Fibroblast of lung (primary cell): ENCODE data around the gene ZCCHC18. TPM values are rescaled to one million over a fixed set of nuclear protein-coding genes. Genes with fewer than 3 reads are reported as not detected.

Experiments
- DNase-seq, 2 donors: peaks; one replicate each; pipeline versions ENCODE4 v3.0.0 to v3.0.0-alpha.2; 2010; ENCODE audit warnings: low read depth in 2 of 2
- H2AFZ ChIP-seq: 2 replicates; pipeline ENCODE4 v1.5.1; 2012; ENCODE audit warnings: low read length, control low read depth, inconsistent platforms
- H3K27ac ChIP-seq: 2 replicates; pipeline ENCODE4 v1.5.1; 2011; ENCODE audit warnings: low read length, control low read depth; ENCODE audit not compliant: insufficient read depth
- H3K27me3 ChIP-seq: 2 replicates; pipeline ENCODE4 v1.5.1; 2011; ENCODE audit warnings: mild to moderate bottlenecking, low read length; ENCODE audit not compliant: control insufficient read depth, insufficient read depth
- H3K36me3 ChIP-seq: 2 replicates; pipeline ENCODE4 v1.5.1; 2011; ENCODE audit warnings: low read length; ENCODE audit not compliant: control insufficient read depth, insufficient read depth
- H3K4me1 ChIP-seq: 2 replicates; pipeline ENCODE4 v1.5.1; 2011; ENCODE audit warnings: low read length; ENCODE audit not compliant: control insufficient read depth, insufficient read depth; ENCODE audit errors: extremely low read depth
- H3K4me2 ChIP-seq: 2 replicates; pipeline ENCODE4 v1.5.1; 2011; ENCODE audit warnings: low read length, control low read depth; ENCODE audit not compliant: insufficient read depth; ENCODE audit errors: extremely low read depth
- H3K4me3 ChIP-seq, 4 experiments: fragments of 200-600 bp in 1 of 4; sonication (generic) in 1 of 4; replicated peaks in 1 of 4; 2 replicates each; pipeline ENCODE4 v1.5.1; 2011 to 2016; ENCODE audit warnings: low read length in 4 of 4, low read depth in 3 of 4, mild to moderate bottlenecking in 3 of 4, control low read depth in 2 of 4, inconsistent platforms in 1 of 4, mixed read lengths in 1 of 4; ENCODE audit not compliant: insufficient read depth in 1 of 4; ENCODE audit errors: control extremely low read depth in 1 of 4
- H3K79me2 ChIP-seq: 2 replicates; pipeline ENCODE4 v1.5.1; 2012; ENCODE audit warnings: mild to moderate bottlenecking, low read length, inconsistent platforms; ENCODE audit not compliant: control insufficient read depth, insufficient read depth
- H3K9ac ChIP-seq: 2 replicates; pipeline ENCODE4 v1.5.1; 2011; ENCODE audit warnings: mild to moderate bottlenecking, low read length, control low read depth; ENCODE audit not compliant: insufficient read depth
- H3K9me3 ChIP-seq: 2 replicates; pipeline ENCODE4 v1.5.1; 2012; ENCODE audit warnings: low read depth, low read length; ENCODE audit not compliant: control insufficient read depth, insufficient read depth
- H4K20me1 ChIP-seq: 2 replicates; pipeline ENCODE4 v1.5.1; 2011; ENCODE audit warnings: low read length; ENCODE audit not compliant: control insufficient read depth, insufficient read depth; ENCODE audit errors: extremely low read depth
- CTCF ChIP-seq, 2 donors: IDR thresholded peaks in 1 of 2; conservative IDR thresholded peaks in 1 of 2; 1 replicate in 1 of 2; 2 replicates in 1 of 2; pipeline ENCODE4 v1.5.1; 2011 to 2012; ENCODE audit warnings: low read length in 2 of 2, control low read depth in 1 of 2, inconsistent platforms in 1 of 2, low read depth in 1 of 2, mild to moderate bottlenecking in 1 of 2
- EZH2 ChIP-seq: IDR thresholded peaks from 2 replicates; pipeline ENCODE4 v1.5.1; 2012; ENCODE audit warnings: low read length, control low read depth, mild to moderate bottlenecking; ENCODE audit errors: missing control alignments
- polyA plus RNA-seq, 2 donors: library from polyadenylated mRNA; depleted of rRNA in 1 of 2; stranded (reverse) in 1 of 2; unstranded in 1 of 2; fragments of >200 nt; gene quantifications; 2 replicates each; pipeline ENCODE4 v1.2.1, GENCODE V29; 2011 to 2012; ENCODE audit warnings: missing spikeins in 1 of 2
- total RNA-seq: library from RNA; depleted of rRNA; stranded (reverse); fragments of >200 nt; gene quantifications from 2 replicates; pipeline ENCODE4 v1.2.1, GENCODE V29; 2014

Gene ZCCHC18
- total and polyA plus RNA-seq, 2 donors (not counting 1 experiment from before 2014, with no cell fraction given), result 0.48 to 0.66 TPM

- TF ChIP-seq CTCF (conservative IDR thresholded peaks at IDR 0.05 in 1 of 2, IDR thresholded peaks at IDR 0.05 in 1 of 2; ENCODE audit: low read depth in 1 of 2, low read length in 2 of 2) (no peak), EZH2 (no peak)
- H3K27me3 ChIP-seq, result no peaks in the 10 kb centered on the region
- H3K4me1 ChIP-seq, result no peaks in the 10 kb centered on the region
- H3K9me3 ChIP-seq, result no peaks in the 10 kb centered on the region
- no peak overlapping the region for H3K4me2 ChIP-seq
- DNase-seq, result no peak
- H3K36me3 ChIP-seq, result no peaks in the 10 kb centered on the region
- no peaks in the 10 kb centered on the region for H4K20me1 ChIP-seq
- no peak overlapping the region for H3K9ac ChIP-seq
- H2AFZ ChIP-seq, result no peak overlapping the region
- H3K79me2 ChIP-seq, result no peaks in the 10 kb centered on the region
- no peak overlapping the region for H3K4me3 ChIP-seq
- H3K27ac ChIP-seq, result no peak overlapping the region
These were observed 28.3 kb upstream of the ZCCHC18 start for GRCh38 chrX:104084063-104084462.

- no peak for TF ChIP-seq EZH2
- no peak for TF ChIP-seq CTCF (conservative IDR thresholded peaks at IDR 0.05 in 1 of 2, IDR thresholded peaks at IDR 0.05 in 1 of 2; ENCODE audit: low read depth in 1 of 2, low read length in 2 of 2)
- no peaks in the 10 kb centered on the region for H4K20me1 ChIP-seq
- no peak overlapping the region for H3K4me2 ChIP-seq
These were observed 27.6 kb upstream of the ZCCHC18 start for GRCh38 chrX:104084534-104085277.

GRCh38 chrX:104085477-104085876 lies 26.8 kb upstream of the ZCCHC18 start:
- Histone ChIP-seq H3K9ac (no peak overlapping the region), H3K9me3 (no peaks in the 10 kb centered on the region), H4K20me1 (no peaks in the 10 kb centered on the region), H3K79me2 (no peaks in the 10 kb centered on the region), H3K4me2 (no peak overlapping the region), H3K36me3 (no peaks in the 10 kb centered on the region), H3K4me3 (no peak overlapping the region), H3K27ac (no peak overlapping the region), H2AFZ (no peak overlapping the region), H3K4me1 (no peaks in the 10 kb centered on the region), H3K27me3 (no peaks in the 10 kb centered on the region)
- no peak for DNase-seq
- TF ChIP-seq CTCF (conservative IDR thresholded peaks at IDR 0.05 in 1 of 2, IDR thresholded peaks at IDR 0.05 in 1 of 2; ENCODE audit: low read depth in 1 of 2, low read length in 2 of 2) (no peak), EZH2 (no peak)

More at GRCh38 chrX:104084534-104085277, 27.6 kb upstream of the ZCCHC18 start:
- DNase-seq, result no peak
- Histone ChIP-seq H2AFZ (no peak overlapping the region), H3K4me3 (no peak overlapping the region), H3K27ac (no peak overlapping the region), H3K4me1 (no peaks in the 10 kb centered on the region), H3K79me2 (no peaks in the 10 kb centered on the region), H3K9ac (no peak overlapping the region), H3K9me3 (no peaks in the 10 kb centered on the region), H3K27me3 (no peaks in the 10 kb centered on the region), H3K36me3 (no peaks in the 10 kb centered on the region)
